GM13977 (cell line): Measurements from ENCODE around the gene TMEM179.

ENCODE experiments used
- DNase-seq: peaks from one replicate; pipeline ENCODE4 v3.0.0; 2012; ENCODE audit warnings: low spot score
- in situ Hi-C: fragments of 300-500 bp; cut with MboI; formaldehyde crosslinking; loops from one replicate; pipeline ENCODE4 v1.12.0; 2022; ENCODE audit warnings: low sequenced_read_pairs, low pct_unique_long_range_greater_than_20kb, mixed read lengths, inconsistent platforms; ENCODE audit not compliant: unreplicated experiment
- TF ChIP-seq, protein P1 (sequence below): IDR thresholded peaks from 2 replicates; pipeline ENCODE4 v1.5.1; 2012; ENCODE audit warnings: mild to moderate bottlenecking, control low read depth; ENCODE audit not compliant: insufficient read depth; ENCODE audit errors: extremely low read depth, missing control alignments

TMEM179 gene

DNA sequence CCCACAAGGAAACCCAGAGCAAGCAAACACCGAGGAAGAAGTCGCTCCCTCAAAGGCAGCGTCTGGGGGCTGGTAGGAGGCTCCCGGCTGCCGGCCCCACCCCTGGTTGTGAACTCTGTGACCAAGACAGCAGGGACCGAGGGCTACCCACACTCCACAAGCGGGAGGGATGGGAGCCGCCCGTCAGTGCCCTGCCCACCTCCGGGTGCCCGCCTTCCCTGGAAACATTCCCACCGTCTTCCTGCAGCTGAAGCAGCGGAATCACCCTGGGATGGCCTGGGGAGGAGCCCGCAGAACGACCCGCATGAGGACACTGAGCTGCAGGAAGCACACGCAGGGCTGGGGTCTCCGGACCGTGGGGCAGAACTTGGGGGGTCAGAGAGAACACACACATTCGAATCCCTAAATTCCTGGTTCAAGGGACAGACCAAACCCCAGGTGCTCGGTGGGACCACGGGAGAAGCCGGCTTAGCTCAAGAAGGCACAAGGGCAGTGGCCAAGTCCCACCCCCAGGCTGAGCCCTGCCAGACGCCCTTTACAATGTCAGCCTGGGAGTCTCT, 58.5 kb downstream of the TMEM179 start:
- DNase-seq = no peak
- in situ Hi-C loops = no loop called here
- TF ChIP-seq, protein P1, sequence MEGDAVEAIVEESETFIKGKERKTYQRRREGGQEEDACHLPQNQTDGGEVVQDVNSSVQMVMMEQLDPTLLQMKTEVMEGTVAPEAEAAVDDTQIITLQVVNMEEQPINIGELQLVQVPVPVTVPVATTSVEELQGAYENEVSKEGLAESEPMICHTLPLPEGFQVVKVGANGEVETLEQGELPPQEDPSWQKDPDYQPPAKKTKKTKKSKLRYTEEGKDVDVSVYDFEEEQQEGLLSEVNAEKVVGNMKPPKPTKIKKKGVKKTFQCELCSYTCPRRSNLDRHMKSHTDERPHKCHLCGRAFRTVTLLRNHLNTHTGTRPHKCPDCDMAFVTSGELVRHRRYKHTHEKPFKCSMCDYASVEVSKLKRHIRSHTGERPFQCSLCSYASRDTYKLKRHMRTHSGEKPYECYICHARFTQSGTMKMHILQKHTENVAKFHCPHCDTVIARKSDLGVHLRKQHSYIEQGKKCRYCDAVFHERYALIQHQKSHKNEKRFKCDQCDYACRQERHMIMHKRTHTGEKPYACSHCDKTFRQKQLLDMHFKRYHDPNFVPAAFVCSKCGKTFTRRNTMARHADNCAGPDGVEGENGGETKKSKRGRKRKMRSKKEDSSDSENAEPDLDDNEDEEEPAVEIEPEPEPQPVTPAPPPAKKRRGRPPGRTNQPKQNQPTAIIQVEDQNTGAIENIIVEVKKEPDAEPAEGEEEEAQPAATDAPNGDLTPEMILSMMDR = no peak

DNA sequence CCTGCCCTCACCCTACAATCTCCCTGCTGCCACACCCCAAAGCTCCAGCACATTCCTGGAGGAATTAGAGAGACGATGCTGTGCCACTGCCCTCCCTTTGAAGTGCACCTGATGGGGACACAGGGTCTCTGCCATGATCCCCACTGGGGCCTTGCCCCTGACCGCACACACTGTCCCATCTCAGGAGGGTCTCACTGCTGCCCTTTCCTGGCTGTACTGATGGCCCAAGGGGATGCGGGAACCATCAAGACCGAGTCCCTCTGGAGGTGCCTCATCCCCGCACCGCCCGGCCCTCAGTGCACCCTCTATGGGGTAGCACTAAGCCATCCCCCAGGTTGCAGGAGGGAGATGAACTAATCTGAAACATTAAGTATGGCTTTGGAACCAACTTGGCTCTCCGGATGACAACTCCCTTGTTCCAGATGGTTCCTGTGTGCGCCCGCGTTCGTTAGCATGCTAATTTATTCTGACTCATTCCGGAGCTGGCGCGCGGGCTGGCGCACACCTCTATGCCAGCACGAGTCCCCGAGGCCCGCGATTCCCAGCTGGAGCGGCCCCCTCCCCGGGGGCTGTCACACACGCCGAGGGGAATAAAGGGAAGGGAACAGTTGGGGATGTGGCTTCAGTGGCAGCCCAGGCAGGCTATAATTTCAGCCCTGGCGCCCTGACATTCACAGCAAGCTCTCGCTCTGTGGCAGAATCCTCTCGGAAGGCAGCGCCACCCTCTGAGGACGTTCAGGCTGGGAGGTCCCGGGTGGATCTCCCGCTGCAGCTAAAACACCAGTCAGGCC, 59.2 kb downstream of the TMEM179 start:
- in situ Hi-C loops = no loop called here
- TF ChIP-seq, protein P1 = no peak
- DNase-seq = no peak

DNA sequence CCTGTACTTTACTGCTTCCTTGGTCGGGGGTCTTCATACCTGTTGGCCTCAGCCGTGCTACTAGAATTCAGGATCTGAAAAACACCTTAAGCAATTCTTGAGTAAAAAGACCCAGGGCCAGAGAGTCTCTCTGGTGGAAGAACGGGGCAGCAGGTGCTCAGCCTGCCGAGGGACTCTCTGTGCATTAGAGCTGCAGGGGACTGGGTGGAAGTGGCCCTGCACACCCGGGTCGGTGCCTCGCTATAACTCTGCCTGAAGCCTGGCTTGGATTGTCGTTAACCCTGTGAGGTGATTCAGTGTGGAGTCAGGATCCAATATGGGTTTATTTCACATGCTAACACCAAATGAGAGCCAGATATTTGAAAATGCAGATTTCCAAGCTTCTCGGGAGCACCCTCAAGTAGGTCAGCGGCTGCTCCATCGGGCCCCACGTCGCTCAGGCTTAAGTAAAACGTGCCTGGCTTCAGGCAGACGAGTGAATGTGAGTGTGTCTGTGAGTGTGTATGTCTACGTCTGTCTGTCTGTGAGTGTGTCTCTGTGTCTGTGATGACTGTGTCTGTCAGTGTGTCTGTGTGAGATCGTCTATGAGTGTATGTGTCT, 60.1 kb downstream of the TMEM179 start:
- in situ Hi-C loops = no loop called here
- no peak for DNase-seq
- TF ChIP-seq, protein P1 = no peak

DNA sequence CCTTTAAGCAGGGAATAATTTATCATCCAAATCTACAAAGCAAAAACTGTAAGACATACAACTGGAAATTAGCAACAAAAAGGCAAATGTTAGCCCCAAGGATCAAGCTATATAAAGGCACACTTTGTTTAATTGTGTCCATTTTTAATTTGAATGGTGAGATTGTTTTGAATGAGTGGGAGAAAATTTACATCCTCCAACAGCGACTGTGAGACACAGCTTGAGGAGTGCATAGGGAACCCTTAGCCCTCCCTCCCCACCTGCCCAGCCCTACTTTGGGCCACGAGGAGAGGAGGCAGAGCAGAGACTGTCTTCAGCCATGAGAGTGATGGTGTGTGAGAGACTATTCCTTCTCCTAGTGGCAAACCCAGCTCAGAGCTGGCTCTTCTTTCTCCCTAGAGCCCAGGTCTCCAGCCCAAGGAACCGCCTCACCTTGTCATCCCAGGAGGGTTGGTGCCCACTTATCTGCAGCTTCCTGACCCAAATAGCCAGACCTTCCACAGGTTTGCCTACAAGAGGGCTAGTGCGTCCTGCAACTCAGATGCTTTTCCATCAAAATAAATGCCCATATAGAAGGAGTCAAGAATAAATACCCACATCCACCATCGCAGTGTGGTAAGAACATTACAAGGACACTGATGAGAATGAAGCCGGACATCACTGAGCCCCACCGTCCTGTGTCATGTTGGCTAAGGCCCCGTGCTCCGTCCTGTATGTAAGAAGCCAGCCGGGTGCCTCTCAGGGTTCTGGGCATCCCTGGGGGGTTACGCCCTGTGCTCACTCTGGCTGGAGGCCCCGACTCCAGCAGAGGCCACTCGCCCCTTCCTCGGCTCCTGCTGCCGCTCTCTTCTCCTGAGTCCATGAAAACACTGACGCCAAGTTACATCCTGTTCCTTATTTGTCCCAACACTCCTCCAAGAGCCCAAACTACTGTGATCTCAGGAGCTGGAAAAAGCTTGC, 61.4 kb downstream of the TMEM179 start:
- DNase-seq = no peak
- TF ChIP-seq, protein P1 = no peak
- in situ Hi-C loops = no loop called here

DNA sequence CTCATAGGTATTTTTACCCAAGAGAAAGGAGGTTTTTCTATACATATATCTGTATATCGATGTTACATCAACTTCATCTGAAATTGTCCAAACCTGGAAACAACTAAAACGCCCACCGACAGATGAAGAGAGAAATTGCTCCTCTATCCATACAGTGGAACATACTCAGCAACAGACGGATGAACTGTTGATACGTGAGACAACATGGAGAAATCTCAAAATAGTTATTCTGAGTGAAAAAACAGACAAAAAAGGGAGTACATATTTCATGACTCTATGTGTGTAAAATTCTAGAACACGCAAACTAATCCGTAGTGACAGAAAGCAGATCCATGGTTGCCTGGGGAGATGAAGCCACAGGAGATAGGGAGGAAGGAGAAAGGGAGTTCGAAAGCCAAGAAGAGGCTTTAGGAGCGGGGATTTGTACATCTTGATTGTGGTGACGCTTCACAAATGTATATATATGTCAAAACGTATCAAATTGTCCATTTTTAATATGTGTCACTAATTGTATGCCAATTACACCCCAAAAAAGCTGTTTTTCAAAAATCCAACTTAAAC, 62.6 kb downstream of the TMEM179 start:
- in situ Hi-C loops = no loop called here
- TF ChIP-seq, protein P1 = no peak
- no peak for DNase-seq
